GM18517 (cell line): Measurements from ENCODE around the gene CLDN6.

Experiments used
- ATAC-seq: cut with Tn5 transposase; IDR thresholded peaks from one replicate; pipeline ENCODE4 v1.9.1; 2021; ENCODE audit warnings: mild to moderate bottlenecking, moderate library complexity; ENCODE audit not compliant: unreplicated experiment

Gene CLDN6

DNA sequence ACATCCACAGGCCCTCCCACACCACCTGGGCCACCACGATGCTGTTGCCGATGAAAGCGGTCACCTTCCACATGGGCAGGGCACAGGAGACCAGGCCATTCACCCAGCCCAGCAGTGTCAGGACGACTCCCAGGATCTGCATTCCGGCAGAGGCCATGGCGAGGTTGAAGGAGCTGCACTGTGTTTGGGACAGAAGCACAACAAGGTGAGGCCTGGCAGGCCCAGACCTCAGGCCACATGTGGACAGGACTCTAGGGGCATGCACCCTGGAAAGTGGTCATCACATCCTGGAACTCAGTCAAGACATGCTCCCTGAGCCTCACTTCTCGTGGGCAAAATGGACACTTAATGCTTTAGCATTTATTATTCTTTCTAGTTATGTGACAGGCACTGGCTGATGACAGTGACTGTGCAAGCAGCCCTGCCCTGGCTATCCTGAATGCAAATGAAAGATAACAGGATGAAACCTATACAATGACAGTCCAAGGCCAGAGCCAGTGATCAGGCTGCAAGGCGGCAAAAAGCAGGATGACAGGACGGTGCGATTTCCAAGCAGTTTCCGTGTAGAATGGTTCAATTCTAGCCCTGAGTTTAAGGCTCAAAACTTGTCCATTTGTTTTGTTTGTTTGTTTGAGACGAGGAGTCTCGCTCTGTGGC is 2.0 kb downstream of the CLDN6 start:
- ATAC-seq, result no peak

DNA sequence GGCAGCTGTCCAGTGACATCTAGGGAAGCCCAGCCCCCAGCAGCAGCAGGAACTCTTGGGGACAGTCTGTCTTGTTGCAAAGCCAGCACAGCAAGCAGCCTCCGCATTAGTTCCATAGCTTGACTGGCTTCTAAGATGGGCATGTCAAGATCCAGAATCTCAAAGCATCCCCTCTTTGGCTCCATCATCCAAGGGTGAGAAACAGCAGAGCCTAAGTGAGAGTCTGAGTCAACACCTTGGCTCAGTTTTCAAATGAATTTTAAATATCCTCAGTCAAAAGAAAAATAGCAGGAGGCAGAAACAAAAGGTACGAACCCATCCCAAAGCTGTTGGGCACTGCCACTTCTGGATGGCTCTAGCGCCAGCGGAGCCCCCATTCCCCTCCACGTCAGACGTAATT is 3.0 kb downstream of the CLDN6 start:
- ATAC-seq, result no peak

DNA sequence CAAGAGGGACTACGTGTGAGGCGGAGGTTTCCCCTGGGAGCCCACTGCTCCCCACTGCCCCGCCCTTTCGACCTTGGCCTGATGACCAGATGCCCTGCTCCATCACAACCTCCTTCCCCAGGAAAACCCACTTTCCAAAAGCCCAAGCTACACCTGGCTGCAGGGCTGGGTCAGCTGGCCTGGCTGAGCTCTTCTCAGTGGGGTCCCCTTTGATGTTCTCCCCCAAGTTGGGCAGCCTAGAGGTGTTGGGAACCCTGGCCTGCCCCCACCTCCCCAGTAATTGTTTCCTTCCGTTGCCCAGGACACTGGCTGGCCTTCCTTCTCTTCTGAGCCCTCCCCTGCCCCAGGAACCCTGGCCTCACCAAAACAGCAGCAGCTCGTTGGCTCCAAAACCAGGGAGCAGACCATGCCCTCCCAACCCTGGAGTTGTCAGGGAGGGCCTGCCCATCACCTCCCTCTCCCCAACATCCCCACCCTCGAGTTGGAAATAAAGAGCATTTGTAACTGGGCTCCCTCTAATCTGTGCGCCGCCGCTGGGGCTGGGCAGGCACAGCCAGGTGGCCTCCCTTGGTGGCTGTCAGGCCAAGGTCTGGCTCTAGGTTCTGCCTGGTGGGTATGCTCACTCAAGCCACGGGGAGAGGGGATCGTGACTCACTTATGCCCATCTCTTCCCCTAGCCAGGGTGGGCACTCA is 3.8 kb downstream of the CLDN6 start:
- no peak for ATAC-seq

DNA sequence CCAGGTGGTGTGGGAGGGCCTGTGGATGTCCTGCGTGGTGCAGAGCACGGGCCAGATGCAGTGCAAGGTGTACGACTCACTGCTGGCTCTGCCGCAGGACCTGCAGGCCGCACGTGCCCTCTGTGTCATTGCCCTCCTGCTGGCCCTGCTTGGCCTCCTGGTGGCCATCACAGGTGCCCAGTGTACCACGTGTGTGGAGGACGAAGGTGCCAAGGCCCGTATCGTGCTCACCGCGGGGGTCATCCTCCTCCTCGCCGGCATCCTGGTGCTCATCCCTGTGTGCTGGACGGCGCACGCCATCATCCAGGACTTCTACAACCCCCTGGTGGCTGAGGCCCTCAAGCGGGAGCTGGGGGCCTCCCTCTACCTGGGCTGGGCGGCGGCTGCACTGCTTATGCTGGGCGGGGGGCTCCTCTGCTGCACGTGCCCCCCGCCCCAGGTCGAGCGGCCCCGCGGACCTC is 4.5 kb downstream of the CLDN6 start:
- no peak for ATAC-seq

DNA sequence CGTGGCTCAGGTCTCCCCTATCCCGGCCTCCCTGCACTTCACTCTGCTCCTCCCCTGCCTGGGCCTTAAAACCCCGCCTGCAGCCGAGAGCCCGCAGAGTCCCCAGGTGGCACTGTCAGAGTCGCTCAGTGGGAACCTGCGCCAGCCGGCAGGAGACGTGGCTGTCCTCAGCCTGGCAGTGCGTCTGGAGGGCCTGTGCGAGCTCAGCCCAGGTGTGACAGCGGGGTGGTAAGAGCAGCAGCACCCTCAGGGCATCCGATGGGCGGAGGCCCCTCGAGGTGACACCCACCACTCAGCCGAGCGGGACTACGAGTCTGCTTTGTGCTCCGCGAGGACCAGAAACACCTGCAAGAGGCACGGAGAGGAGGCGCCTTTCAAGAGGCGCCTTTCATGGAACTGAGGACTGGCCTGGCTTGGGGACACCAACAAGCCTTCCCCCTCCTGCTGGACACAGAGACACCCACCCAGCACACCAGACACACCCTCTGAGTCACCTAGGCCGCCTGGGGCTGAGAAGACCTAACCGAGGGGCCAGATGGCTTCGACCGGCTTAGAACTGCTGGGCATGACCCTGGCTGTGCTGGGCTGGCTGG is 5.1 kb downstream of the CLDN6 start, which contains the start of gene CLDN9:
Gene CLDN9, plus strand, starts transcription at position 96 of the 593 bp plus-strand sequence. Its CDS starts 440 bp downstream, at position 536.
- ATAC-seq, result no peak

DNA sequence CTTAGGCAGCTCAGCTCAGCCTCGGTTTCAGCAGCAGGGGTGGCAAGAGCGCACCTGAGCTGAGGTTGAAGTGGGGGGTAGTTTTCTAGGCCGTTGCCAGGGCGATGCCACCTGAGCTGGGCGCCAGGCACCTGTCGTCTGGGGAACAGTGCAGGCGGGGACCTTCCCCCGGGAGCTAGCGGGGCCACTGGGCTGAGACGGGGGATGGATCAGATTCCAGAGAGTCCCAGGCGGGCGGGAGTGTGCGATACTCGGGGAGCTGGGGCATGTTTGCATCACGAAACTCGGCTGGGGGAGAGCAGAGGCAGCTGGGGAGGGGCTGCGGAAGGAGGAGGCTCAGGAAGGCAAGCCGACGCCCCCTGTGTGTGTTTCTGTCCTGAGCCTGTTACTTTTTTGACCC is 5.7 kb downstream of the CLDN6 start:
- ATAC-seq, result no peak

DNA sequence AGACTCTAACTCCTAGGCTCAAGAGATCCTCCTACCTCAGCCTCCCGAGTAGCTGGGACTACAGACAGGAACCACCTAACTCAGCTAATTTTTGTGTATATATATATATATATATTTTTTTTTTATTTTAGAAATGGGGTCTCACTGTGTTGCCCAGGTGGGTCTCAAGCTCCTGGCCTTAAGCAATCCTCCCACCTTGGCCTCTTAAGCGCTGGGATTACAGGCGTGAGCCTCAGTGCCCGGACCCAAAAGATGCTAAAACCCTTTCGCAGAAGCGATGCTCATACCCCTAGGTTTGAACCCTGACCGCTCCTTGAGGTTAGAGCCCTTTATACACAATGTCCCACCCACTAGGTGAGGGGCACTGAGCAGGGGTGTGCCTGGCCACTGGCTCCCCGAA is 7.5 kb downstream of the CLDN6 start:
- no peak for ATAC-seq

DNA sequence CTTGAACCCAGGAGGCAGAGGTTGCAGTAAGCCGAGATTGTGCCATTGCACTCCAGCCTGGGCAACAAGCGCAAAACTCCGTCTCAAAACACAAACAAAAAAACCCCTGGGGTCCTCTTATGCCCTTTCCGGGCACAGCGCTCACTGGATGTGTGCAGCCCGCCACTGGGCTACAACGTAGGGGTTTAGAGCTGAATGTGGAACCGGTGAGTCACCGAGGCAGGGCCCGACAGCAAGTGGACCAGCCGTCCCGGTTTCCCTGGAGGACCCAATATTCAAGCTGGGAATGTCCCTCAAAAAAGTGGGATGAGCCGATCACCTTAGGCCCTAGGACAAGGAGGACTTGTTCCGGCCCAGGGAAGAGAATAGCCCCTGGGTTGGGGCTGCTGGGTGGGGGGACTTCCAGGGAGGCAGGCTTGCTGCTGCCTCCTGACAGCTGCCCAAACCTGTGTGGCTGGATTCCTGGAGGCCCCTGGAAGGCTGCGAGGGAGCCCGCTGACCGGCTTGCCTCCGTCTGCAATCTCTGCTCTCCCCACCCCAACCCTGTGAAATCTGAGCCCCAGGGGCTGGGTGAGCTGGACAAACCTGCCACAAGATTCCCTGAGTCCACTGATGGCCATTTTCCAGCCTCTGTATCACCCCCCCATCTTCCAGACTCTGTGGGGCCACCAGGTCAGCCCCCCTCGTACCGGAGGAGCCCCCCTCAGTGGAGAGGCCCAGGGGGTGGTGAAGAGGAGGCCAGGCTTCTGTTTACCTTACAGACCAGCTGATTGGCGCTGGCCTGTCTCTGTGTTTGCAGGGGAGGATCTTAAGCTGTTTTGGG is 8.2 kb downstream of the CLDN6 start:
- no peak for ATAC-seq

DNA sequence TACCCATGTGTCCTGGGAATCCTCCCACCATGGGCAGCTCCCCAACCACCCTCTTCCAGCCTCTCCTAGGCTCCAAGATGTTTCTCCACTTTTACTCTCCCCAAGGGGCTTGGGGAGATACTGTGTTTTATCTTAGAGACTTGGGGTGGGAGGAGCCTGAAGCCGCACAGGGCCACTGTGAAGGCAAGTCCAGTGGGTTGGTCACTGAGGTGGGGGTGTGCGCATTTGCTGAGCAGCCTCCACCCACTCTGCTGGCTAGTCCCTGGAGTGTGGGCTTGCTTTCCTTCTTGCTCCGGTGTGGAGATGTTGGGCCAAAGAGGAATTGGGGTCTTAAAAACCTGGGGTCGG is 9.3 kb downstream of the CLDN6 start:
- no peak for ATAC-seq

DNA sequence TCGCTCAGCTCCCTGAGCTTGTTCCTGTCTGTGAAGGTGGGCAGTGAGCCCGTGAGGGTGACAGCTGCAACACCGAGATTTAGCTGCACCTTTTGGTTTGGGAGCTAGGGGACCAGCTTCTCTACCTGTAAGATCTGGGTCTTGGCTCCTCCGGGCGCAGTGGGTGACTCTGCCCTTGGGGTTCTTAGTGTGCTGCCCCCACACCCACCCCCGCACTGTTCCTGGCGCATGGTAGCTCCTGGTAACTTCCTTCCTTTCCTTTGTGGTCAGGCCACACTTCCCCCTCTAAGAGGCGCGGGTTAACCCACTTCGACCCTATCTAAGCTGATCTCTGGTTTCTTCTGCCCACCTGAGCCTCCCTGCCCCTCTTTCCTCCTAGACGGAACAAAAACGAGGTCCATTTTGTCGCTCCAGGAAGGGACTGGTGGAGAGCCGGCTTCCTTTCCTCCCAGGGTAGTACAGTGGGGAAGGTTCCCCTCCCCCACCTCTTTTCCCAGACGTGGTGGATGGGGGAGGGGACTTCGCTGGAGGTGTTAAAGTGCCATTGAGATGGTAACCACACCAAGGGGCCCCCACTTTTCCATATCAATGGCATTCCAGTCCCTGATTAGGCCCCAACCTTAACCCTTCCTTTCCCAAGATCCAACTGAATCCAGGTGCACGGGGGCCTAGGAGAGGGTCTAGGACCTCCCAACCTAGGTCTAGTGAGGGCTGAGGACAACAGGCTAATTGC is 9.9 kb downstream of the CLDN6 start:
- ATAC-seq, result no peak

DNA sequence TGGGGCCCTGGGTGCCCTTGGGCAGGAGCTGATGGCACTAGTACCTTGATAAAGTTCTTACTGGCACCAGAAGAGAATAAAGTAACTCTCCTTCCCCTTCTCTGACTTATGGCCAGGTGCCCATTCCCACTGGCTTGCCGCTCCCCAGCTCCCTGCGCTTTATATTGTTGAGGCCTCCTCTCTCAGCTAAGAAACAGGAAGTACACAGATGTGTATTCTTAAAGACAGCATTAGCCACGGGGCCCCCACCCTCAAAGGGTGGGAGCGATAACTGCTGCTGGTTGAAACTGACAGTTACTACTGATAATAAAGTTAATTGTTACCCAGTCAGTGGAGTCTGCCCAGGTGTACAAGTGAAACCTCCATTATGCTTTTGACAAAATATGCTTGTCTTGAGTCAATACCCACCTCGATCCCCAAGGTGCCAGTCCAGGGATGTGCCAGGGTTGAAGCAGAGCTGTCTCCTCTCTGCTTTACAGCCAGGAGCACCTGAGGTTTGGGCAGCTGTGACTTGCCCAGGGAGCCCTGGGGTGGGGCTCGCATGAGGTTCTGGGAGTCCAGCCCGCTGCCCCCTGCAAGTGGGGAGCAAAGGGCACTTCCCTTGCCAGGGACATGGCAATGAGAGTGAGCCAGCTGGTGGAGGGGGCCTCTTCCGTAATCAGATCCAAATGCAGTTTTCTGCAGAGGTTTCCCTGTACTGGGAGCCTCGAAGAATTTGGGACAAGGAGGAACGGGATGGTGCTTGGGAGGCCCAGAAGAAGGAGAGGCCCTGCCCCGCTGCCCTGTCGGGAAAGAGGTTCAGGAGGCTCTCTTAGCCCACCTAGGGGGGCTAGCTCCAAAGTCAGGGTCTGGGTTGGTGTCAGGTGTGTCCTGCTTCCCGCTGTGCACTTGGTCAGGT is 10.7 kb downstream of the CLDN6 start:
- no peak for ATAC-seq

DNA sequence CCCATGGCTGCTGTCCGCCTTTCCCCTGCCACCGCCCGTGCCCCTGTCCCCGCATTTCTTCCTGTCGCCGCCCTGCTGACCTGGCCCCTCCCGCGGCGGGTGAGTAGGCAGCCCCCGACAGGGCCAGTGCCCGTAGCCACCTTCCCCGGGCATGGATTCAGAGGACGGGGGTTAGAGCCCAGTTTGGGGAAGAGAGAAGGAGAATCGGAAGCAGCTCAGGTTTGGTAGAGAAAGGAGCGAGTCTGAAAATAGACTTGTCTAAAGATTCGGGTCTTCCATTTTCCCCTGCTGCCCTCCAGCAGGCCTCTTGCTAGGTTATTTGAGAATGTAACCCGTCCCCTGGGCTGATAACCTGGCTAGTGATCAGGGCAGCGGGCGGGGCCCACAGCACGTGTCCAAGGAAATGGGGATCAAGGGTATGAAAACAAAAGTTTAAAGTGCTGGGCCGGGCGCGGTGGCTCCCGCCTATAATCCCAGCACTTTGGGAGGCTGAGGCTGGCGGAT is 13.2 kb downstream of the CLDN6 start:
- ATAC-seq, result no peak

DNA sequence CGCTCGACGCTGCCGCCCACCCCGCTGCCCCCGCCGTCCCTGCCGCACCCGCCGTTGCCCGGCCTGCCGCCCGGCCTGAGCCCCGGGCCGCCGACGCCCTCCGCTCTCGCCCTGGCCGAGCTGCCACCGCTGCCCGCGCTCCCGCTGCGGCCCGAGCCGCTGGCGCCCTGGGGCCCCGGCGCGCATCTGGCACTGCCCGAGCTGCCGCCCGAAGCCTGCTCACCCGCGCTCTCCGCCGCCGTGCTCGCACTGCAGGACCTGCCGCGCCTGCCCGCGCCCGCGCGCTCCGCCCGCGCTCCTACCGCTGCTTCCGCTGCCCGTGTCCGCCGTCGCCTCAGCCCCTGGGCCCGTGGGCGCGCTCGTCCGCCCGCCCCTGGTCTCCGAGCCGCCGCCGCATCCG is 13.7 kb downstream of the CLDN6 start:
- peak; percentile 8 for ATAC-seq

DNA sequence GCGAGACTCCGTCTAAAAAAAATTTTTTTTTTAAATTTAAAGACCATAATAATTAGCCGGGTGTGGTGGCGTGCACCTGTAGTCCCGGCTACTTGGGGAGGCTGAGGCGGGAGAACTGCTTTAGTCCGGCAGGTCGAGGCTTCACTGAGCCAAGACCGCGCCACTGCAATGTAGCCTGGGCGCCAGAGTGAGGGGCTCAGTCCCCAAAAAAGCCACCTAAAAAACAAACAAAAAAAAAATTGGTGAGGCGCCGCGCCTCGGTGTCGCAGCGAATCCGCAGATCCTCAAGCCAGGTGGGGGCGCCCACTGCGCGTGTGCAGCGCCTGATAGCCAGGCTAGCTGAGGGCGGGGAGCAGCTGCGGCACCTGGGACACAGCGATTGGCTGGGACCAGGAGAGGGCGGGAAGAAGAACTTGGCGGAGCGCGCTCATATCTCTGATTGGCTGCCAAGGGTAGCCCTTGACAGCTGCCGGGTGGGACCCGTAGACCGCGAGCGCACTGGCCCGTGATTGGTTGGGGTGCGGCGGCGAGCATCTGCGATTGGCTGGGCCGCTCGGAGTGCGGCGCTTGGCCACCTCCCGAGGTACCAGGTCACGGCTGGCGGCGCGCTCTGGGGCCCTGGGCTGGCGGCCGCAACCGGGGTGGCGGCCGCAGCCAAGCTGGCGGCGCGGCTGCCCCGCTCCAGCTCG is 14.3 kb downstream of the CLDN6 start:
- ATAC-seq, result peak; percentile 94

DNA sequence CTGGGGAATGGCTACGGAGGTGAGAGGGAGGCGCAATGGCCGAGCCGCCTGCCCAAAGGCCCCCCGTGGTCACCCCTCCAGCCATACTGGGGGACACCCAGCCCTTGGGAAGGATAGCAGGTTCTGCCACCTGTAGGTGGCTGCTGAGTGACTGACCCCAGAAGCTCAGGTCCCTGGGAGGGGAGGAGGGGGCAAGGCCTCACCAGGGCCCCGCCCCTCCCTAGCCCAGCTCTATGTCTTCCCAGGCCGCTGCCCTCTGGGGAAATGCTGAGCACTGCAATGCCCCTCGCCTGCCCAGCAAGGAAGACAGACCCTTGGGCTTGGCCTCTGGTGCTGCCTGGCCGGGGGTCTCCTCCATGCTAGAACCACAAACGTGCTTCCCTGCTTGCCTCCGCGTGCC is 16.7 kb downstream of the CLDN6 start:
- ATAC-seq, result no peak

DNA sequence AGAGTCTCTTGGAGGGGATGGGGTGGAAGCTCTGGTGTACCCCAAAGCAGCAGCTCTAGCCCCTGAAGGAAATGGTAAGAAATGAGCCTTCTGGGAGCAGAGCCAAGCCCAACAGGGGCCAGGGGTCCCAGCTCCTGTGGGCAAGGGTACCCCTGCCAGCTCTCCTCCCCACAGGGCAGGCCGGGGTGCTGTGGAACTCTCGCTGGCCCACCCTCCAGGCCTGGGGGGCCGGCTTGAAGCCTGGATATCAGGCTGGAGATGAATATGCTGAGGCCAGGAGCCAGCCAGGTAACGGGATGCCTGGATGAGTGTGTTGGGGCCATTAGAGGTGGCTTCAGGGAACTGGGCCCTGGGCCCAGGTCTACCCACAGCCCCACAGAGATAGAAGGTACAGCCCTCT is 17.4 kb downstream of the CLDN6 start:
- ATAC-seq, result no peak

DNA sequence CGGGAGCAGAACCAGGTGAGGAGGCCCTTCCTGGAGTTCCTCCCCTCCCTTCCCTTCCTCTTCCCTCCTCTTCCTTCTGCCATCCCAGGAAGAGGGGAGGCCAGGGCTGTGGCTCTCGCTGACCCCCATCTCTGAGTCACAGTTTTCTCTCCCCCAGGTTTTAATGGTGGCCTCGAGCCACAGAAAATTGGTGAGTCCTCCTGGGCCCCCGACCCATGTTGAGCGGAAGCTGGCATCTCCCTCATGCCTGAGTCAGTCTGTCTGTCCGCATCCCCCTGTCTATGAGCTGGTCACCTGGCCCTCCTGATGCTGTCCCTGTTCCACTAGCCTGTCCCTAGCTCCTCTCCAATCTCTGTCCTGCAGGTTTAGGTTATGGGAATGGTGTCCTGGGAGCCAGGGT is 18.1 kb downstream of the CLDN6 start:
- ATAC-seq, result no peak

DNA sequence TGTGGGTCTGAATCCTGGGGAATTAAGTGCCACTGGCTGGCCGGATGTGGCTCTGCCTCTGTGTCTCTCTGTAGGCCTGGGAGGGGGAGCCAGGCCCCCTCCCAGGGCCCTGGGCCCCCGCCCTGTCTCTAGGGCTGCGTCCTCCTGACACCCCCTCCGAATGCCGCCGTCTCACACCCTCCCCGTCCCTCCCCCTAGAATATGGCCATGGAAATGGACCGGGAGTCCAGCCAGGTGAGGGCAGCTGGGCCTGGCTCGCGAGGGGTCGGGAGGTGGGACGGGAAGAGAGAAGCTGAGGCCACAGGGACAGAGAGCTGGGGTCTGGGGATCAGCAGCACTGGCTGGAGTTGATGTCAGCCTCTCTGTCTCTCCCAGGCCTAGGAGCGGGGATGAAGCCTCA is 21.7 kb downstream of the CLDN6 start:
- no peak for ATAC-seq
